Stimulated activated CD4-positive, alpha-beta T cell treated with anti-CD3 and anti-CD28 coated beads, Interleukin-4, amount 100 ng/mL, for 4 hours (primary cell): Measurements from ENCODE around the gene VAMP5.

Experiments used
- DNase-seq, 2 experiments: peaks; one replicate each; pipeline ENCODE4 v3.0.0-alpha.2; 2020

Gene VAMP5

DNA sequence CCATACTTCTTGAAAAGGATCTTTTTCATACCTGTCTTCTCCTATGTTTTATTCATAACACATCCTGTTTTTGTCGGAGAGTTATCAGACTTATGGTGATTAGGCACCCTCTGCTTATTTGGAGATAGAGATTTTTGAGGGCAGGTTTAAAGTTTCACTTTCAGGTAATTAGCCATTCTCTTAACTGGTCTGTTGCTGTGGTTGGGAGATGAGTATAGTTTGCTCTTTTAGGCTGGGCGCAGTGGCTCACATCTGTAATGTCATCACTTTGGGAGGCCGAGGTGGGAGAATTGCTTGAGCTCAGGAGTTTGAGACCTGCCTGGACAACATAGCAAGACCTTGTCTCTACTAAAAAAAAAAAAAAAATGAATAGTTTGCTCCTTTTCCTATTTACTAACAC lies 58.5 kb downstream of the VAMP5 start:
- DNase-seq = no peak
